ENCODE data around the gene EIF4E1B. TPM values are rescaled to one million over a fixed set of nuclear protein-coding genes. Genes with fewer than 3 reads are reported as not detected.

The EIF4E1B gene
- total RNA-seq, 2 experiments from 2014 or later = not detected

DNA sequence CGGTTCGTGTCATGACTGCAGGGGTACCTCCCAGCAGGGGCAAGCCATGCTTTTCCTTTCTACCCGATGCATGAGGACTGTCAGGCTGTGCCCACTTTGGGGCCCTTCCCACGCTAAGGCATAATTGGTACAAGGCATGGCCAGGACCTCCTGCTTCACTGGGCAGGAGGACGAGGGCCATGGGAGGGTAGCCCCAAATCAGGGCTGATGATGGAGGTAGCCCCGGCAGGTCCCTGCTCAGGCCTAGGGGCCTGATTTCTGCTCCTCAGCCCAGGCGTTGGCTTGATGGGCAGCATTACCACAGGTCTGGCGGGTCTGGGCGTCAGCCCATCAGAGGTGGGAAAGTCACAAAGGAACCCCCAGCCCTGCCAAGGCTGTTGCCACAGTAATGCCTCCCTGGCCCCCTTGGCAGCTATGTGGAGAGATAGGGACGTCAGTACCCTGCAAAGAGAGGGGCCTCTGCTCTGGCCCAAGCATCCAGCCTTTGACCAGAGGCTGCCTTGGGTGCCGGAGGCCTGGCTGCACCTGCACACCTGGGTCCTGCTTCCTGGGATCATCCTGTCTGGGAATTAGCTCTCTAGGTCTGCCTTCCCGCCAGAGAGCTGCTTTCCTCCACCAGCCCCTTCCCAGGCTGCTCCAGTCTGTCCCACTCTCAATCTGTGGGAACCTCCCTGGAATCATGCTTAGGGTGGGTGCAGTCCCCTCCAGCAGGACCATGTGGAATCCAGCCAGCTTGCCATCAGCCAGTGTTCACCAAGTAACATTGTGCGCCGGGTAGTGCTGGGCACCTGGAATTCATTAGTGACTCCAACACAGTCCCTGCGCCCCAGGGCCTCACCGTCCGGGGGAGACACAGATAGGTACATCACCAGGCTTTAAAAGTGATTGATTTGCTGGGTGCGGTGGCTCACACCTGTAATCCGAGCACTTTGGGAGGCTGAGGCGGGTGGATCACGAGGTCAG, 32.2 kb downstream of the EIF4E1B start:
- intact Hi-C loops (cut with micrococcal nuclease) = no loop called here
- Mint-ChIP-seq H3K27ac (no peak overlapping the region), H3K27me3 (peaks cover 8% of the 10 kb centered on the region), H3K9me3 (no peaks in the 10 kb centered on the region), H3K36me3 (no peaks in the 10 kb centered on the region), H3K4me3 (no peak overlapping the region), H3K4me1 (ENCODE audit: low read depth) (peaks cover 27% of the 10 kb centered on the region)
- ChIA-PET CTCF (no interaction called here), POLR2A (no interaction called here)
- DNase-seq = no peak

DNA sequence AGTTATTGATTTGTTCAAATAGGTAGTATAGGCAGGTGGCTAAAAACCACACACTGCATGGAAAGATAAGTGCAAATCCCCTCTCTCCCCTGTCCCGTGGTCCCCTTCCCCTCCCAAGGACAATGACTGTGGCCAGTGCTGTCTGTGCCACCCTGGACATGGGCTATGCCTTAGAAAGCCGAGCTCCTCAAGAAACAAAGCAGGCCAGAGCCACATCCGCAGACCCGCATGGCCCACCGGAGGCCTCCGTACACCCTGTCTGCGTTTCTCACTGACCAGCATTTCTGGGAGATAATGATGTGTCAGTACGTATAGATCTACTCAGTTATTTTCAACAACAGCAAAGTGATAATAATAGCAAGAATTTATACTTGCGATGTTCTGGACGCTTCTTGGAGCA, 33.1 kb downstream of the EIF4E1B start:
- H3K36me3 Mint-ChIP-seq = no peaks in the 10 kb centered on the region

DNA sequence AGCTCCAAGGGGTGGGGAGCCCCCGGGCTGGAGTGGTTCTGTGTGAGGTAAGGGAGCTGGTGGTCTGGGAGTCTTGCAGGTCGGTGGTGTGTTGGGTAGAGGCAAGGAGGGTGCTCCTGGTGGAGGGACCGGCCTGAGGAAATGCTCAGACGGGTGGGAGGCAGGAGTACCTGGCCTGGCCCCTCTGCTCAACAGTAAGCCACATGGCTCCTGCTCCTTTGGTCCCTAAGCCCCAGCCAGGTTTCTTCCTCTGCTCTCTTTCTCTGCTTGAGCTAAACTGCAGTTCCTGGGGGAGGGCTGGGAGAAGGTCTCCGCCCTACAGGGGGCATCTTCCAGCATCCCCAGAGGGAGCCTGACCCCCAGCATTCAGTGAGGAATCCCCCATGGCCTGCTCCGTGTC, 34.0 kb downstream of the EIF4E1B start:
- Mint-ChIP-seq H3K27ac (no peak overlapping the region), H3K4me1 (ENCODE audit: low read depth) (peaks cover 9% of the 10 kb centered on the region), H3K4me3 (no peak overlapping the region), H3K9me3 (no peaks in the 10 kb centered on the region), H3K36me3 (no peaks in the 10 kb centered on the region), H3K27me3 (peaks cover 11% of the 10 kb centered on the region)
- POLR2A ChIA-PET = no interaction called here
- CTCF ChIA-PET = interaction anchor here (0.8 to 0.9 kb wide), 2 partner anchors 17 to 35 kb away, joined by 3 read pairs; no protein-coding TSS in a partner anchor
- no peak for DNase-seq
- intact Hi-C loops (cut with micrococcal nuclease) = no loop called here

More for the DNA sequence above, 33.1 kb downstream of the EIF4E1B start:
- CTCF ChIA-PET = interaction anchor here (0.8 to 0.9 kb wide), 2 partner anchors 18 to 36 kb away, joined by 3 read pairs; no protein-coding TSS in a partner anchor
- Mint-ChIP-seq H3K4me3 (no peak overlapping the region), H3K27ac (no peak overlapping the region), H3K9me3 (no peaks in the 10 kb centered on the region), H3K27me3 (peaks cover 8% of the 10 kb centered on the region), H3K4me1 (ENCODE audit: low read depth) (peaks cover 18% of the 10 kb centered on the region)
- DNase-seq = no peak
- POLR2A ChIA-PET = no interaction called here
- intact Hi-C loops (cut with micrococcal nuclease) = no loop called here

DNA sequence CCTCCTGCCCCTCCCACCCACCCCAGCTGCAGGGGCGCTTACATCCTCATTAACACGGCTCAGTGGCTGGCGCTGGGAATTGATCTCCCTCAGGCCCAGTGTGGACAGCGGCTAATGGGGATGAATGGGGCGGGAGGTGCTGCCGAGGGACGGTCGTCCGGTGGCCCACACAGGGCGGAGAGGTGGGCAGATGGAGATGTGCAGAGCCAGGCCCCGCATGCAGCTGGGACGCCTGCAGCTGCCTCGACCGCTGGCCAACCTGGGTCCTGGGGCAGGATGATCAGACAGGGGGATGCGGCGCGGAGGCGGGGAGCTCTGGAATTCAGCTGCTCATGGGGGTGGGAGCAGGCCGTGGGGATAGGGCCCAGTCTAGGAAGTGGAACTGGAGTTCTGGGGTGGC, 34.4 kb downstream of the EIF4E1B start:
- H3K4me3 Mint-ChIP-seq = no peak overlapping the region
- no peak for DNase-seq
- H3K27me3 Mint-ChIP-seq = peaks cover 11% of the 10 kb centered on the region
- no peaks in the 10 kb centered on the region for H3K36me3 Mint-ChIP-seq
- intact Hi-C loops (cut with micrococcal nuclease) = no loop called here
- H3K27ac Mint-ChIP-seq = no peak overlapping the region
- H3K9me3 Mint-ChIP-seq = no peaks in the 10 kb centered on the region
- POLR2A ChIA-PET = no interaction called here
- H3K4me1 Mint-ChIP-seq (ENCODE audit: low read depth) = peaks cover 8% of the 10 kb centered on the region
- CTCF ChIA-PET = no interaction called here

DNA sequence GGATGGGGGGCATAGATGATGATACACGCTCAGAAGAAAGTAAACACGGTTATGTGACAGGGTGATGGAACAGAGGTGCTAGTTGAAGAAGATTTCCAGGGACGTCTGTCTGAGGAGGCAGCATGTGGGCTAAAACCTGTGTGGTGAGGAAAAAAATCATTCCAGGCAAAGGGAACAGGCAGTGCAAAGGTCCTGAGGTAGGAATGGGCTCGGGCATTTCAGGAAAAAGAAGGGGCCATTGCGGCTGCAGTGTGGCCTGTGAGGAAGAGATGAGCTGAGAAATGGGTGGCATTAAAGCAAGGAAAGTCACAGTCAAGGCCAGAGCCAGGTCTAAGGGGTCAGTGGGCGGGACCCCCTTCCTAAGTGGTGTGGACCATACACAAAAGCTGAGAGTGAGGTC, 35.0 kb downstream of the EIF4E1B start:
- H3K9me3 Mint-ChIP-seq = no peaks in the 10 kb centered on the region
- H3K27me3 Mint-ChIP-seq = peaks cover 11% of the 10 kb centered on the region
- no peak overlapping the region for H3K27ac Mint-ChIP-seq
- ChIA-PET POLR2A (no interaction called here), CTCF (no interaction called here)
- H3K4me1 Mint-ChIP-seq (ENCODE audit: low read depth) = peaks cover 3% of the 10 kb centered on the region
- no peak for DNase-seq
- H3K36me3 Mint-ChIP-seq = no peaks in the 10 kb centered on the region
- intact Hi-C loops (cut with micrococcal nuclease) = no loop called here
- no peak overlapping the region for H3K4me3 Mint-ChIP-seq

DNA sequence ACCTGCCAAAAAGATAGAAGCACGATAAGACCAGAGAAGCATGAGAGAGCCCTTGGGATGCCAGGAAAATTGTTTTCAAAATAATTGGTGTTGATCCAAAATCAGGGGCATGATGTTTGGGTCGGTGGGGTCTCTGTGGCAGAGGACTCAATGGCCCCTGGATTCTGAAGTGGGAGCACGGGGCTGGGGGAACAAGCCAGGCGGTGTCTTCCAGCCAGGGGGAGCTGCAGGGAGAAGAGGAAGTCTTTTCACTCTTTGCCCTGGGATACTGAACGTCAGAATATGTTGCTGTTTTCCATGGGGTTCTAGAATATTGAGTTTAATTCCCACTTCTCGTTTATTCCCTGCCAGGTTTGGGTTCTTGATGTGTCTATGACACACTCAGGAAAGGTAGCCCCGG, 37.2 kb downstream of the EIF4E1B start:
- Mint-ChIP-seq H3K4me1 (ENCODE audit: low read depth) (no peaks in the 10 kb centered on the region), H3K9me3 (no peaks in the 10 kb centered on the region), H3K36me3 (no peaks in the 10 kb centered on the region), H3K27ac (no peak overlapping the region), H3K27me3 (peaks cover 21% of the 10 kb centered on the region), H3K4me3 (no peak overlapping the region)
- ChIA-PET CTCF (interaction anchor here (0.6 to 3.9 kb wide), 3 partner anchors 9 to 282 kb away, joined by 3 to 18 read pairs (median 3); no protein-coding TSS in a partner anchor), POLR2A (no interaction called here)
- DNase-seq = no peak
- intact Hi-C loops (cut with micrococcal nuclease) = no loop called here

DNA sequence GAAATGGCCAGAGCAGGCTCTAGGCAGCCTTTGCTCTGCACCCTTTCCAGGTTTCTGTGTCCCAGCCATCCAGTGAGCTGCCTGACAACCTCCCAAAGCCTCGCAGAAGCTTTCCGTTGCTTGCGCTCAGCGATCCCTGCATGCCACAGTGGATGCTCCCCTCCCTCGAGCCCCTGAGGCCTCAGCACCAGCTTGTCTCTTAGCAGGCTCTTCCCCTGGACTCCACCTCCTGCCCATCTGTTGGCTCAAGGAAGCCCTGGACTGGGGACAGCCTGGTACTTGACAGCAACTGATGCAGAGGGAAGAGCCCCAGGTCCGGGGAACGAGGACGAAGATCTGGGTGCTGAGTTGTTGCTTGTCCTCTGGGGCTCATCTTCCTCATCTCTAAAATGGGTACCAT, 40.0 kb downstream of the EIF4E1B start:
- no peak for DNase-seq
- Mint-ChIP-seq H3K27ac (no peak overlapping the region), H3K27me3 (peaks cover 14% of the 10 kb centered on the region), H3K36me3 (no peaks in the 10 kb centered on the region), H3K4me3 (no peak overlapping the region), H3K4me1 (ENCODE audit: low read depth) (no peaks in the 10 kb centered on the region), H3K9me3 (no peaks in the 10 kb centered on the region)
- intact Hi-C loops (cut with micrococcal nuclease) = no loop called here
- ChIA-PET CTCF (interaction anchor here (1.9 to 3.9 kb wide), 2 partner anchors 9 to 12 kb away, joined by 14 to 18 read pairs; no protein-coding TSS in a partner anchor), POLR2A (no interaction called here)

DNA sequence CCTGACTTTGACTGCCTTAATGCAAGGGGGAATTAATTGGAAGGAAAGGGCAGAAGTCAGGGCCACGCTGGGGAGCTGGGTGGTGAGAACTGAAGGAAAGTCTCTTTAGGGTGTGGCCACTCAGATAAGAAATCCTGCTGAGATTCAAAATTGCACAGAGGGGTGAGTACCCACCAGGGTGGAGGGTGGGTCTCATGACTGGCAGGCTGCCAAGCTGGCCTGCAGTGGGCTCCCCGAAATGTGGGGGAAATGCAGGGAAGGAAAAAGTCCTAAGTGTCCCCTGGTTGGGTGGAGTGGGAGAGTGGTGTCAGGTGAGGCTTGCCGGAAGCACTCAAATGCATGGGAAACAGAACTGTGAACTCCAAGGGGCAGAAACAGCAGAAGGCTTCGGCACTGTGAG, 40.9 kb downstream of the EIF4E1B start:
- no peak overlapping the region for H3K27ac Mint-ChIP-seq
- H3K27me3 Mint-ChIP-seq = peaks cover 15% of the 10 kb centered on the region
- DNase-seq = no peak
- no peaks in the 10 kb centered on the region for H3K36me3 Mint-ChIP-seq
- H3K4me3 Mint-ChIP-seq = no peak overlapping the region
- ChIA-PET CTCF (interaction anchor here (4.5 kb wide), 1 partner anchor 10 kb away, joined by 15 read pairs; no protein-coding TSS in a partner anchor), POLR2A (no interaction called here)
- intact Hi-C loops (cut with micrococcal nuclease) = no loop called here
- no peaks in the 10 kb centered on the region for H3K4me1 Mint-ChIP-seq (ENCODE audit: low read depth)
- no peaks in the 10 kb centered on the region for H3K9me3 Mint-ChIP-seq

DNA sequence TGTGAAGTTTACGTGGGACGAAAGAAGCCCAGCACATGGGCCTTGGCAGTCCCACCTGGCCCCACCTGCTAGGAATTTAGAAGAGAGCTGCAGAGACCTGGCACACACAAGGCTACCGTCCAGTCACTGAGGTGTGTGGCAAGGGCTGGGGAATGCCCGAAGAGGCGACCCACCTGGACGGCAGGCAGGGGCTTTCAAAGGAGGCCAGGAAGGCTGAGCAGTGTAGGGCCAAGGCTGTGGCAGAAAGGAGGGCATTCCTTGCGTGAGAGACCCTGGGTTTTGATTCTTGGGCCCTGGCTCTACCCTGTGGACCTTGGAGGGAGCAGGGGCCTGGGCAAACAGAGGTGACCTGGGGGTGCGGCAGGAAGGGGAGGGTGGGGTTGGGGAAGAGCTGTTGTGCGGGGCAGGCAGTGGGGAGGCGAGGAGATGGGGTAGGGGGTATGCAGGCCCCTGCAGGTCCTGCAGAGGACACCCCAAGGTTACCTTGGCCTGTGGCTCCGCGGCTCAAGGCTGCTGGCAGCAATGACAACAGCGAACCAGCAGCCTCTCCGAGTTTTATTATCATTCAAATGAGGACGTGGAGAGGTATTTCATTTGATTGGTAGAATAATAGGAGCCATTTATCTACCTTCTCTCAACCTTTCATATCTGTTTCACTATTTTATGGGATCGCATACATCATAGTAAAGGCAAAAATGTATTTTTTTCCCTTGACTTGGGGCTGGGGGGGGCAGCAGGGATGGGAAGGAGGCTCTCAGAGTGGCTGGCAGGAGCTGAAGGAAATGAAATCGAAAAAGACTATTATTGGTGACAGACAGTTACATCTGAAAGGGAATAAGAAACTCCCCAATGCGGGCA, 41.6 kb downstream of the EIF4E1B start:
- ChIA-PET POLR2A (no interaction called here), CTCF (interaction anchor here (4.5 kb wide), 1 partner anchor 11 kb away, joined by 15 read pairs; no protein-coding TSS in a partner anchor)
- no peak overlapping the region for H3K4me3 Mint-ChIP-seq
- H3K27ac Mint-ChIP-seq = no peak overlapping the region
- no peaks in the 10 kb centered on the region for H3K36me3 Mint-ChIP-seq
- DNase-seq = no peak
- no peaks in the 10 kb centered on the region for H3K9me3 Mint-ChIP-seq
- no peaks in the 10 kb centered on the region for H3K4me1 Mint-ChIP-seq (ENCODE audit: low read depth)
- H3K27me3 Mint-ChIP-seq = peaks cover 15% of the 10 kb centered on the region
- intact Hi-C loops (cut with micrococcal nuclease) = no loop called here

DNA sequence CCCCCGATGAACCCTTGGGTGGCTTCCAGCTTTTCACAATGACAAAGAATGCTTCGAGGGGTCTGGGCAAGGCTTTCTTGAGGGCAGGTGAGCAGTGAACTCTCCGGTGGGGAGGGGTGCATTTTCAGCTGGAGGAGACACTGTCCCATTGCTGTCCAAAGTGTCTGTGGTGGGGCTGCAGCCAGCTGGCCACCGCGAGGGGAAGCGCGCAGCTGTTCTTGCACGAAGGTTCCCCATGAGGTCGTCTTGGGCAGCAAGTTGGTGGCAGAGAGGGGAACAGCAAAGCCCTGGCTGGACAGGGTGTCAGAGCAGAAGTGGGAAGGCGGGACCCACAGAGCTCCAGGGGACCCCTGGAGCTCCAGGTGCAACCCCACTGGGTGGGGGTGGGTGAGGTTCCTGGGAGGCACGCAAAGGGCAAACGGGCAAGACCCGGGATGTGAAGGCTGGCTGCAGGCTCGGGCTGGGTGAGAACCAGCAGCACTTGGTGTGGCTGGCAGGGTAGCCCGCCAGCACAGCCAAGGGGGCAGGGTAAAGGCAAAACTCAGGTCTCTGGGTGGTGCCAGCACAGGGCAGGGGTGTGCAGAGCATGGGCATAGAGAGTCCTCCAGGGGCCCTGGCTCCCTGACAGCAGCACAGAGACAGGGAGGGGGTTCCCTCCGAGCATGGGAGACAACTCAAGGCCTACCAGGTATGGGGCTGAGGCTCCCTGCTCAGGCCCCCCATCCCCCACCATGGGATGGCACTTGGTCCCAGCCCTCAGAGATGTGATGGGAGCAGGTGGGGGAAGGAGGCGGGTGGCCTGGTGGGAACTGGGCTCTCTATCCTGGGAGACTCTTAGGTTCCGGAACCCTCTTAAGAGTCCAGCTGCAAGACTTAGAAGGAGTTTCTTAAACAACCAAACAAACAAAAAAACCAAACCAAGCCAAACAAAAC, 43.4 kb downstream of the EIF4E1B start:
- no peaks in the 10 kb centered on the region for H3K36me3 Mint-ChIP-seq
- intact Hi-C loops (cut with micrococcal nuclease) = no loop called here
- POLR2A ChIA-PET = no interaction called here
- H3K27me3 Mint-ChIP-seq = peaks cover 24% of the 10 kb centered on the region
- CTCF ChIA-PET = interaction anchor here (4.5 kb wide), 1 partner anchor 13 kb away, joined by 15 read pairs; no protein-coding TSS in a partner anchor
- no peak for DNase-seq
- no peak overlapping the region for H3K27ac Mint-ChIP-seq
- no peaks in the 10 kb centered on the region for H3K9me3 Mint-ChIP-seq
- no peaks in the 10 kb centered on the region for H3K4me1 Mint-ChIP-seq (ENCODE audit: low read depth)
- H3K4me3 Mint-ChIP-seq = no peak overlapping the region

DNA sequence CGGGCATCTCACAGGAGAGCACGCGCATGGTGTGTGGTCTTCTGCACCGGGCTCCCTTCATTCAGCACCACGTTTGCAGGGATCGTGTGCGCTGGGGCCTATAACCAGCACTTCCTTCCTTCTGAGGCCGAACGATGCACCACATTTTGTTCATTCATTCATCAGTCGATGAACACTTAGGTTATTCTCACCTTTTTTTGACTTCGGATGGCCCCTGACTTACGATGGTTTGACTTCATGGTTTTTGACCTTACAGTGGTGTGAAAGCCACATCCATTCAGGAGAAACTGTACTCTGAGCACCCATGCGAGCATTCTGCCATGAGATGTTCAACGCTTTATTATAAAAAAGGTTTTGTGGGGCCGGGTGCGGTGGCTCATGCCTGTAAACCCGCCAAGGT, 44.3 kb downstream of the EIF4E1B start:
- Mint-ChIP-seq H3K4me3 (no peak overlapping the region), H3K9me3 (no peaks in the 10 kb centered on the region), H3K4me1 (ENCODE audit: low read depth) (no peaks in the 10 kb centered on the region), H3K36me3 (no peaks in the 10 kb centered on the region), H3K27ac (no peak overlapping the region), H3K27me3 (peaks cover 31% of the 10 kb centered on the region)
- ChIA-PET POLR2A (no interaction called here), CTCF (interaction anchor here (4.5 kb wide), 1 partner anchor 14 kb away, joined by 15 read pairs; no protein-coding TSS in a partner anchor)
- DNase-seq = no peak
- intact Hi-C loops (cut with micrococcal nuclease) = no loop called here

Data from activated CD4-positive, alpha-beta memory T cell treated with anti-CD3 and anti-CD28 coated beads for 36 hours (primary cell).